Vagina (tissue), 2 donors: ENCODE results near the gene CLIC2.

ENCODE experiments used
- CTCF ChIP-seq, 3 experiments: fragments of 450-650 bp in 2 of 3; fragments of 200-600 bp in 1 of 3; sonication (generic) in 1 of 3; IDR thresholded peaks; one replicate each; pipeline ENCODE4 v1.5.1; 2017 to 2019; ENCODE audit warnings: antibody characterized with exemption in 3 of 3, mild to moderate bottlenecking in 2 of 3, moderate library complexity in 2 of 3
- POLR2AphosphoS5 ChIP-seq, 2 donors: sonication (generic); formaldehyde crosslinking; IDR thresholded peaks; one replicate each; pipeline ENCODE4 v1.9.0; 2017; ENCODE audit warnings: antibody characterized with exemption in 2 of 2, mild to moderate bottlenecking in 2 of 2, low read depth in 1 of 2; ENCODE audit not compliant: insufficient read depth in 1 of 2

- no peak for TF ChIP-seq CTCF (IDR thresholded peaks at IDR 0.05)
- no peak for TF ChIP-seq POLR2AphosphoS5 (IDR thresholded peaks at IDR 0.05; ENCODE audit: insufficient read depth in 1 of 2, low read depth in 1 of 2)
These were observed 96.7 kb downstream of the CLIC2 start for GRCh38 chrX:155237719-155238118.
